GM19397 (cell line): ENCODE results near the gene GMDS.

Experiments used
- ATAC-seq: cut with Tn5 transposase; IDR thresholded peaks from one replicate; pipeline ENCODE4 v1.9.1; 2021; ENCODE audit warnings: mild to moderate bottlenecking, moderate library complexity; ENCODE audit not compliant: unreplicated experiment

The GMDS gene

GRCh38 chr6:1911474-1911873 is 333.9 kb downstream of the GMDS start:
- ATAC-seq, result no peak

GRCh38 chr6:1910621-1911407 is 334.6 kb downstream of the GMDS start:
- ATAC-seq, result no peak

GRCh38 chr6:1908784-1909183 is 336.6 kb downstream of the GMDS start:
- ATAC-seq, result no peak

GRCh38 chr6:1906609-1907008 is 338.8 kb downstream of the GMDS start:
- no peak for ATAC-seq

- ATAC-seq, result no peak
Observed at GRCh38 chr6:1906014-1906413, 339.4 kb downstream of the GMDS start.

- no peak for ATAC-seq
Observed at GRCh38 chr6:1904898-1905297, 340.5 kb downstream of the GMDS start.

GRCh38 chr6:1904466-1904799 is 341.0 kb downstream of the GMDS start:
- no peak for ATAC-seq

GRCh38 chr6:1903780-1904465 is 341.5 kb downstream of the GMDS start:
- no peak for ATAC-seq

- no peak for ATAC-seq
Observed at GRCh38 chr6:1901556-1901955, 343.8 kb downstream of the GMDS start.

GRCh38 chr6:1896897-1897296 is 348.5 kb downstream of the GMDS start:
- no peak for ATAC-seq

- no peak for ATAC-seq
Observed at GRCh38 chr6:1895721-1896120, 349.7 kb downstream of the GMDS start.

GRCh38 chr6:1894954-1895353 is 350.5 kb downstream of the GMDS start:
- no peak for ATAC-seq

- ATAC-seq, result no peak
Observed at GRCh38 chr6:1893470-1894130, 351.8 kb downstream of the GMDS start.

GRCh38 chr6:1892716-1893115 is 352.7 kb downstream of the GMDS start:
- ATAC-seq, result no peak

GRCh38 chr6:1890987-1891386 is 354.4 kb downstream of the GMDS start:
- no peak for ATAC-seq

GRCh38 chr6:1890071-1890470 is 355.3 kb downstream of the GMDS start:
- no peak for ATAC-seq

GRCh38 chr6:1885576-1886011 is 359.8 kb downstream of the GMDS start:
- ATAC-seq, result no peak

- ATAC-seq, result no peak
Observed at GRCh38 chr6:1884313-1884712, 361.1 kb downstream of the GMDS start.

- ATAC-seq, result no peak
Observed at GRCh38 chr6:1878330-1878729, 367.1 kb downstream of the GMDS start.

GRCh38 chr6:1873781-1874180 is 371.6 kb downstream of the GMDS start:
- ATAC-seq, result no peak

GRCh38 chr6:1872649-1873131 is 372.7 kb downstream of the GMDS start:
- ATAC-seq, result no peak
